Pericardium fibroblast (primary cell): ENCODE measurements around the gene EMCN. TPM values are rescaled to one million over a fixed set of nuclear protein-coding genes. Genes with fewer than 3 reads are reported as not detected.

ENCODE experiments used
- total RNA-seq: library from RNA; depleted of rRNA; stranded (reverse); fragments of >200 nt; gene quantifications from 2 replicates; pipeline ENCODE4 v1.2.3, GENCODE V29; 2015

EMCN gene, protein sequence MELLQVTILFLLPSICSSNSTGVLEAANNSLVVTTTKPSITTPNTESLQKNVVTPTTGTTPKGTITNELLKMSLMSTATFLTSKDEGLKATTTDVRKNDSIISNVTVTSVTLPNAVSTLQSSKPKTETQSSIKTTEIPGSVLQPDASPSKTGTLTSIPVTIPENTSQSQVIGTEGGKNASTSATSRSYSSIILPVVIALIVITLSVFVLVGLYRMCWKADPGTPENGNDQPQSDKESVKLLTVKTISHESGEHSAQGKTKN
- 1.4 TPM in 1 of 2 replicates, not detected in the other for total RNA-seq

GRCh38 chr4:100517864-100518341 lies at the start of gene EMCN:
Gene EMCN, minus strand, starts transcription at chr4:100518022. Its CDS starts 108 bp downstream, at chr4:100517914.

